IPS DF 6.9 (cell line): ENCODE results near the gene MYO1D.
"Not testable (repeated sequence)": the region's sequence is repeated elsewhere in the genome, so short reads cannot be mapped to it uniquely, and the experiment has no call there.

Experiments
- DNase-seq: peaks from one replicate; pipeline ENCODE4 v3.0.0-alpha.2; 2013; ENCODE audit warnings: low read depth, low spot score
- H3K27ac ChIP-seq: one replicate; pipeline ENCODE4 v1.5.1; 2013; ENCODE audit warnings: low read length, control low read depth
- H3K27me3 ChIP-seq: 2 replicates; pipeline ENCODE4 v1.6.1; 2013; ENCODE audit warnings: mild to moderate bottlenecking, low read length; ENCODE audit not compliant: control insufficient read depth, insufficient read depth
- H3K36me3 ChIP-seq: 2 replicates; pipeline ENCODE4 v1.6.1; 2013; ENCODE audit warnings: low read length; ENCODE audit not compliant: control insufficient read depth, insufficient read depth
- H3K4me1 ChIP-seq: 2 replicates; pipeline ENCODE4 v1.6.1; 2013; ENCODE audit warnings: low read length; ENCODE audit not compliant: control insufficient read depth, insufficient read depth
- H3K4me3 ChIP-seq: 2 replicates; pipeline ENCODE4 v1.5.1; 2013; ENCODE audit warnings: mild to moderate bottlenecking, low read length
- H3K9me3 ChIP-seq: 2 replicates; pipeline ENCODE4 v1.6.1; 2013; ENCODE audit warnings: low read length, inconsistent platforms; ENCODE audit not compliant: control insufficient read depth, insufficient read depth
- WGBS: extraction: QIAGEN DNeasy Blood & Tissue Kit; methylation state at CpG from one replicate; pipeline ENCODE4 v1.1.7; 2013; ENCODE audit warnings: mixed read lengths, missing lambda C conversion rate; ENCODE audit not compliant: insufficient read length, insufficient coverage; 5-methylcytosine and 5-hydroxymethylcytosine counted together

The MYO1D gene

GRCh38 chr17:32821987-32822934, 54.7 kb downstream of the MYO1D start:
- not testable (repeated sequence) for H3K36me3 ChIP-seq, H3K27me3 ChIP-seq, DNase-seq, H3K4me1 ChIP-seq, H3K27ac ChIP-seq, H3K9me3 ChIP-seq
- peak overlapping the region; percentile 62; the same call in 1 of the 2 replicates for H3K4me3 ChIP-seq
- WGBS, result no CpG with 5 or more reads among the region's 82 CpGs

GRCh38 chr17:32820440-32820839, 56.5 kb downstream of the MYO1D start:
- no peaks in the 10 kb centered on the region for H3K9me3 ChIP-seq
- no peaks in the 10 kb centered on the region for H3K27me3 ChIP-seq
- no peak overlapping the region for H3K27ac ChIP-seq
- DNase-seq, result no peak
- H3K4me3 ChIP-seq, result no peak overlapping the region
- WGBS, result no CpG with 5 or more reads among the region's 2 CpGs
- H3K4me1 ChIP-seq, result peaks cover 1% of the 10 kb centered on the region; the same call in 1 of the 2 replicates
- H3K36me3 ChIP-seq, result no peaks in the 10 kb centered on the region

GRCh38 chr17:32819787-32820186, 57.1 kb downstream of the MYO1D start:
- Histone ChIP-seq H3K4me3 (no peak overlapping the region), H3K36me3 (no peaks in the 10 kb centered on the region), H3K4me1 (peaks cover 1% of the 10 kb centered on the region; the same call in 1 of the 2 replicates), H3K27ac (no peak overlapping the region), H3K27me3 (no peaks in the 10 kb centered on the region), H3K9me3 (no peaks in the 10 kb centered on the region)
- no CpG with 5 or more reads among the region's 2 CpGs for WGBS
- DNase-seq, result no peak

- H3K4me3 ChIP-seq, result no peak overlapping the region
- no peaks in the 10 kb centered on the region for H3K27me3 ChIP-seq
- no peak for DNase-seq
- no CpG with 5 or more reads among the region's 4 CpGs for WGBS
- no peaks in the 10 kb centered on the region for H3K36me3 ChIP-seq
- H3K9me3 ChIP-seq, result no peaks in the 10 kb centered on the region
- peaks cover 1% of the 10 kb centered on the region; the same call in 1 of the 2 replicates for H3K4me1 ChIP-seq
- no peak overlapping the region for H3K27ac ChIP-seq
Measured at GRCh38 chr17:32819035-32819434, 57.9 kb downstream of the MYO1D start.

GRCh38 chr17:32815460-32815859, 61.5 kb downstream of the MYO1D start:
- H3K27ac ChIP-seq, result no peak overlapping the region
- no peaks in the 10 kb centered on the region for H3K27me3 ChIP-seq
- H3K4me3 ChIP-seq, result no peak overlapping the region
- H3K4me1 ChIP-seq, result no peaks in the 10 kb centered on the region
- no peaks in the 10 kb centered on the region for H3K36me3 ChIP-seq
- WGBS, result no CpG with 5 or more reads among the region's 3 CpGs
- no peak for DNase-seq
- H3K9me3 ChIP-seq, result no peaks in the 10 kb centered on the region

GRCh38 chr17:32814836-32815235, 62.1 kb downstream of the MYO1D start:
- no peaks in the 10 kb centered on the region for H3K27me3 ChIP-seq
- no peaks in the 10 kb centered on the region for H3K9me3 ChIP-seq
- no peaks in the 10 kb centered on the region for H3K36me3 ChIP-seq
- H3K4me1 ChIP-seq, result no peaks in the 10 kb centered on the region
- no peak overlapping the region for H3K27ac ChIP-seq
- H3K4me3 ChIP-seq, result no peak overlapping the region
- no CpG with 5 or more reads among the region's 7 CpGs for WGBS
- DNase-seq, result no peak

GRCh38 chr17:32813021-32813420, 63.9 kb downstream of the MYO1D start:
- DNase-seq, result no peak
- no CpG with 5 or more reads among the region's 3 CpGs for WGBS
- H3K4me1 ChIP-seq, result no peaks in the 10 kb centered on the region
- no peak overlapping the region for H3K4me3 ChIP-seq
- H3K27me3 ChIP-seq, result no peaks in the 10 kb centered on the region
- H3K9me3 ChIP-seq, result no peaks in the 10 kb centered on the region
- H3K36me3 ChIP-seq, result no peaks in the 10 kb centered on the region
- no peak overlapping the region for H3K27ac ChIP-seq

GRCh38 chr17:32810690-32811089, 66.2 kb downstream of the MYO1D start:
- Histone ChIP-seq H3K9me3 (no peaks in the 10 kb centered on the region), H3K27ac (no peak overlapping the region), H3K36me3 (no peaks in the 10 kb centered on the region), H3K4me1 (no peaks in the 10 kb centered on the region), H3K27me3 (no peaks in the 10 kb centered on the region), H3K4me3 (no peak overlapping the region)
- WGBS, result no CpG with 5 or more reads among the region's 5 CpGs
- no peak for DNase-seq

GRCh38 chr17:32807577-32807976, 69.3 kb downstream of the MYO1D start:
- no peaks in the 10 kb centered on the region for H3K27me3 ChIP-seq
- no peak overlapping the region for H3K4me3 ChIP-seq
- no peak overlapping the region for H3K27ac ChIP-seq
- H3K9me3 ChIP-seq, result no peaks in the 10 kb centered on the region
- no peaks in the 10 kb centered on the region for H3K36me3 ChIP-seq
- no peak for DNase-seq
- WGBS, result no CpG with 5 or more reads among the region's 3 CpGs
- H3K4me1 ChIP-seq, result no peaks in the 10 kb centered on the region

GRCh38 chr17:32806646-32807045, 70.3 kb downstream of the MYO1D start:
- Histone ChIP-seq H3K27me3 (no peaks in the 10 kb centered on the region), H3K4me3 (no peak overlapping the region), H3K27ac (no peak overlapping the region), H3K36me3 (no peaks in the 10 kb centered on the region), H3K9me3 (no peaks in the 10 kb centered on the region), H3K4me1 (no peaks in the 10 kb centered on the region)
- WGBS, result no CpG with 5 or more reads among the region's 2 CpGs
- no peak for DNase-seq
